HG03565 (cell line): ENCODE results near the gene HNMT.
"Not testable (repeated sequence)": the region's sequence is repeated elsewhere in the genome, so short reads cannot be mapped to it uniquely, and the experiment has no call there.

ENCODE experiments used
- ATAC-seq: cut with Tn5 transposase; IDR thresholded peaks from one replicate; pipeline ENCODE4 v1.9.1; 2021; ENCODE audit warnings: mild to moderate bottlenecking, moderate library complexity; ENCODE audit not compliant: unreplicated experiment

Gene HNMT

GRCh38 chr2:137945229-137945628 is 19.0 kb upstream of the HNMT start:
- ATAC-seq: no peak

GRCh38 chr2:137946227-137946626 is 18.0 kb upstream of the HNMT start:
- ATAC-seq: no peak

- ATAC-seq: no peak
Observed at GRCh38 chr2:137947032-137947727, 17.1 kb upstream of the HNMT start.

GRCh38 chr2:137947728-137948336 is 16.4 kb upstream of the HNMT start:
- ATAC-seq: peak; percentile 50

- no peak for ATAC-seq
Observed at GRCh38 chr2:137948894-137949293, 15.4 kb upstream of the HNMT start.

GRCh38 chr2:137950238-137950637 is 14.0 kb upstream of the HNMT start:
- ATAC-seq: no peak

GRCh38 chr2:137951586-137951985 is 12.7 kb upstream of the HNMT start:
- no peak for ATAC-seq

GRCh38 chr2:137952586-137953129 is 11.6 kb upstream of the HNMT start:
- ATAC-seq: no peak

- ATAC-seq: no peak
Observed at GRCh38 chr2:137955536-137955935, 8.7 kb upstream of the HNMT start.

- no peak for ATAC-seq
Observed at GRCh38 chr2:137957033-137957432, 7.2 kb upstream of the HNMT start.

GRCh38 chr2:137959166-137959565 is 5.1 kb upstream of the HNMT start:
- ATAC-seq: no peak

- ATAC-seq: no peak
Observed at GRCh38 chr2:137960223-137960622, 4.0 kb upstream of the HNMT start.

- ATAC-seq: no peak
Observed at GRCh38 chr2:137961602-137962001, 2.7 kb upstream of the HNMT start.

- ATAC-seq: no peak
Observed at GRCh38 chr2:137963535-137964065, 673 bp upstream of the HNMT start.

GRCh38 chr2:137964859-137965459 is 686 bp downstream of the HNMT start:
- ATAC-seq: no peak

GRCh38 chr2:137966043-137966442 is 1.8 kb downstream of the HNMT start:
- ATAC-seq: no peak

- no peak for ATAC-seq
Observed at GRCh38 chr2:137967042-137967441, 2.8 kb downstream of the HNMT start.

GRCh38 chr2:137968477-137969417 is 4.5 kb downstream of the HNMT start:
- no peak for ATAC-seq

GRCh38 chr2:137969418-137969765 is 5.1 kb downstream of the HNMT start:
- no peak for ATAC-seq

- no peak for ATAC-seq
Observed at GRCh38 chr2:137969876-137970275, 5.6 kb downstream of the HNMT start.

GRCh38 chr2:137971259-137971658 is 7.0 kb downstream of the HNMT start:
- ATAC-seq: not testable (repeated sequence)
